Lower lobe of right lung (tissue), 2 donors: ENCODE results near the gene MFAP5. TPM values are rescaled to one million over a fixed set of nuclear protein-coding genes. Genes with fewer than 3 reads are reported as not detected.

Source experiments
- ATAC-seq, 2 donors: fragments of 200-7000 bp; cut with Tn5 transposase; one replicate each; pipeline ENCODE4 v1.9.1; 2020 to 2022; ENCODE audit warnings: mild to moderate bottlenecking in 2 of 2, moderate library complexity in 2 of 2
- DNase-seq: peaks from one replicate; pipeline ENCODE4 v3.0.0-alpha.2; 2020
- H3K27ac ChIP-seq: fragments of 200-600 bp; one replicate; pipeline ENCODE4 v1.8.0; 2022
- H3K27me3 ChIP-seq: fragments of 200-600 bp; one replicate; pipeline ENCODE4 v1.8.0; 2022; ENCODE audit warnings: low read depth
- H3K36me3 ChIP-seq: fragments of 200-600 bp; one replicate; pipeline ENCODE4 v1.8.0; 2022; ENCODE audit warnings: mild to moderate bottlenecking
- H3K4me1 ChIP-seq: fragments of 200-600 bp; one replicate; pipeline ENCODE4 v1.8.0; 2022
- H3K4me3 ChIP-seq: fragments of 200-600 bp; one replicate; pipeline ENCODE4 v1.8.0; 2022; ENCODE audit warnings: mild to moderate bottlenecking
- H3K9me3 ChIP-seq: fragments of 200-600 bp; one replicate; pipeline ENCODE4 v1.8.0; 2022
- intact Hi-C: fragments of 100-400 bp; cut with DNase I; formaldehyde crosslinking; loops from one replicate; pipeline ENCODE4 v1.11.0; 2022
- total RNA-seq: library from RNA; stranded (reverse); fragmentation: NEBNext Ultra II Directional; extraction: Animal tissue kit (Norgen Biotek cat#: 25700); gene quantifications from one replicate; pipeline ENCODE4 v1.2.1, GENCODE V29; 2021
- TF ChIP-seq, protein P1 (sequence below): fragments of 200-600 bp; IDR thresholded peaks from one replicate; pipeline ENCODE4 v1.8.0; 2022; ENCODE audit warnings: antibody characterized with exemption, mild to moderate bottlenecking
- donor health status: DM: no; HTN: yes; CAD: no; lungs with severe emphysema.

Gene MFAP5
- total RNA-seq, 1 donor from 2014 or later = 50.2 TPM

DNA sequence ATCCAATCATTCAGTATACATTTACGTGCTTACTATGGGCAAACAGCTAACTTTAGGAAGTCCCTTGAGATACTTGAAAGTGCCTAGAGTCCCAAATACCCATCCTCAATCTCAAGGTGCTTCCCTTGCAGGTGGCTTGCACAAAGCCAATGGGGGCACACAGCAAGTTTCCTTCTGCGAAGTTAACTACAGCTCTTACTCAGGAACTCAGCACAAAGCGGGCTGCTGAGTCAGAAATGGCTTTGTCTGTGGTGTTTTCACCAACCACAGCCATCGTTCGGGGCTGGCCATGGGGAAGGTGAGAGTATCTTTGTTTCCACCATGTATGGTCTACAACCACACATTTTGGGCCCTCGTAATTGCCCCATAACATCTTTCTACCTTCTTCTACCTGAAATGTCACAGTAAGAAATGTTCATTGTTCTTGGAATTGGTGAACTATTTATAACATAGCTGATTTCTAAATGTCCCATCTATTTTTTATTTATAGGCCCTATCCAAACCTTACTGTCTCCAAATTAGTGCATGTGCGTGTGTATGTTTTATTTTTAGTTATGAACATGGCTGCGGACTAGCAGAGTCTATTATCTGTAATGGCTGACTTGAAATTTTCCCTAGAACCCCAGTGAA lies 13.9 kb downstream of the MFAP5 start:
- H3K27ac ChIP-seq = no peak overlapping the region
- intact Hi-C loops = no loop called here
- no peaks in the 10 kb centered on the region for H3K27me3 ChIP-seq
- DNase-seq = no peak
- TF ChIP-seq, protein P1, sequence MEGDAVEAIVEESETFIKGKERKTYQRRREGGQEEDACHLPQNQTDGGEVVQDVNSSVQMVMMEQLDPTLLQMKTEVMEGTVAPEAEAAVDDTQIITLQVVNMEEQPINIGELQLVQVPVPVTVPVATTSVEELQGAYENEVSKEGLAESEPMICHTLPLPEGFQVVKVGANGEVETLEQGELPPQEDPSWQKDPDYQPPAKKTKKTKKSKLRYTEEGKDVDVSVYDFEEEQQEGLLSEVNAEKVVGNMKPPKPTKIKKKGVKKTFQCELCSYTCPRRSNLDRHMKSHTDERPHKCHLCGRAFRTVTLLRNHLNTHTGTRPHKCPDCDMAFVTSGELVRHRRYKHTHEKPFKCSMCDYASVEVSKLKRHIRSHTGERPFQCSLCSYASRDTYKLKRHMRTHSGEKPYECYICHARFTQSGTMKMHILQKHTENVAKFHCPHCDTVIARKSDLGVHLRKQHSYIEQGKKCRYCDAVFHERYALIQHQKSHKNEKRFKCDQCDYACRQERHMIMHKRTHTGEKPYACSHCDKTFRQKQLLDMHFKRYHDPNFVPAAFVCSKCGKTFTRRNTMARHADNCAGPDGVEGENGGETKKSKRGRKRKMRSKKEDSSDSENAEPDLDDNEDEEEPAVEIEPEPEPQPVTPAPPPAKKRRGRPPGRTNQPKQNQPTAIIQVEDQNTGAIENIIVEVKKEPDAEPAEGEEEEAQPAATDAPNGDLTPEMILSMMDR = no peak
- ATAC-seq = no peak
- no peak overlapping the region for H3K4me3 ChIP-seq
- no peaks in the 10 kb centered on the region for H3K4me1 ChIP-seq
- no peaks in the 10 kb centered on the region for H3K36me3 ChIP-seq
- no peaks in the 10 kb centered on the region for H3K9me3 ChIP-seq

DNA sequence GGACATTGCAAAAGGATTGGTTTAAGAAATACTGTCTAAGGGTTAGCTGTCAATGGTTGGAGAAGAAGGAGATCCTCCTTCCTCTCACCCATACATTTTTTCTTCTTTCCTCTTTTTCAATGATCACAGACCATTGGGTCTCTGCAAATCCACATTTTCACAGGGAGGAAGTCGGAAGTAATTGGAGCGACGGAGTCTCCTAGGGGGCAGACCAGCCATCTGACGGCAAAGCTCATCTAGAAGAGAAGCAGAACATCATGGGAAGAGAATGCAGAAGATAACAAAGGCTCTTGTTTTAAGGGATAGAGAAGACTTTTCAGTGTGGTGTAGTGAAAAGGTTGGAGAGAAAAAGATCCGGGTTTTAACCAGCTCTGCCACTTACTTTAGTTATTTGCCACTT lies 14.7 kb downstream of the MFAP5 start:
- H3K27ac ChIP-seq = no peak overlapping the region
- H3K9me3 ChIP-seq = no peaks in the 10 kb centered on the region
- intact Hi-C loops = no loop called here
- H3K27me3 ChIP-seq = no peaks in the 10 kb centered on the region
- no peak for DNase-seq
- ATAC-seq = no peak
- H3K4me1 ChIP-seq = no peaks in the 10 kb centered on the region
- H3K4me3 ChIP-seq = no peak overlapping the region
- TF ChIP-seq, protein P1 = no peak
- H3K36me3 ChIP-seq = no peaks in the 10 kb centered on the region

DNA sequence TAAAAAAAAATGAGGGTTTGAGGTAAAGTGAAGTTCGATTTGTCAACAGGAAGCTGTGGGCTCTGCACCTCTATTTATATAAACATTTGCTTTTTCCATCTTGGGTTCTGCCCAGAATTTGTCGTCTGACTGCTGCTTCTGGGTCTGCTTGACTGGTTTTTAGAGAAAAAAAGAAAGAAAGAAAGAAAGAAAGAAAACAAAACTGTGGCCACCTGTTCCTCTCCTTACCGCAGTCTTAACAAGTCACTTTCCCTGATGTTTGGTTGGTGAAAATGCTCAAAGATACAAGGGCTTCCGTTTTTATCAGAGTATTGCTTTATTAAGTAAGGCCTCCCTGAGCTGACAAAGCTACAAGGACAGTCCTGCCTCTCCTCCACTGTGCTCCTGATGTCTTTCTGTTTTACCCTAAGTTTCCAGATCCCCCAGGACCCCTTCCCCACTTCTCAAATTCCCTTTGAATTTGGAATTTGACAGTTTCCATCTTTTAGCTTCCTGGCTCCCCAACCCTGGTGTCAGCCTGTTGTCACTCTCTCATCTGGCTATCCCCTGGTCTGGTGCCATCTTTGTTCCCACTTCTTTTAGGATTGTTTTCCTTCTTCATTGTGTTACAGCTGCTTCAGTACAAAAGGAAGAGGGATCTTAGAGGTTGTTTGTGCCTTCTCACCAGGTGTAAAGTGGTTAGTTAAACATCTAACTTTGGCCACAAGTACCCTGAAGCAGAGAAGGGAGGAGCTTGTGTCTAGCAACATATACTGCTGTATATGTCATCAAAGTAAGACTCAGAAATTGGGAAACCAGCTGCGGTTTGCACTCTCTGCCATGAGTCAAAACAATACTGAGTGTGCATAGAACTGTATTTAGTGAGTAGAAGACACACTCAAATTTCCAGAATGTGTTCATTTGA lies 18.0 kb downstream of the MFAP5 start:
- H3K27ac ChIP-seq = no peak overlapping the region
- no peaks in the 10 kb centered on the region for H3K36me3 ChIP-seq
- no peaks in the 10 kb centered on the region for H3K27me3 ChIP-seq
- TF ChIP-seq, protein P1 = no peak
- DNase-seq (no peak), ATAC-seq (peak; percentile 44 to 46)
- H3K4me3 ChIP-seq = no peak overlapping the region
- no peaks in the 10 kb centered on the region for H3K4me1 ChIP-seq
- no peaks in the 10 kb centered on the region for H3K9me3 ChIP-seq
- intact Hi-C loops = no loop called here

GRCh38 chr12:8642775-8643174 lies 19.9 kb downstream of the MFAP5 start:
- TF ChIP-seq, protein P1 = no peak
- H3K4me1 ChIP-seq = no peaks in the 10 kb centered on the region
- H3K4me3 ChIP-seq = no peak overlapping the region
- H3K9me3 ChIP-seq = no peaks in the 10 kb centered on the region
- ATAC-seq (no peak), DNase-seq (no peak)
- H3K27ac ChIP-seq = no peak overlapping the region
- no peaks in the 10 kb centered on the region for H3K27me3 ChIP-seq
- no peaks in the 10 kb centered on the region for H3K36me3 ChIP-seq
- intact Hi-C loops = no loop called here

- intact Hi-C loops = no loop called here
- ATAC-seq (no peak), DNase-seq (no peak)
- TF ChIP-seq, protein P1 = no peak
- Histone ChIP-seq H3K4me1 (no peaks in the 10 kb centered on the region), H3K27me3 (no peaks in the 10 kb centered on the region), H3K4me3 (no peak overlapping the region), H3K9me3 (no peaks in the 10 kb centered on the region), H3K36me3 (no peaks in the 10 kb centered on the region), H3K27ac (no peak overlapping the region)
Observed at GRCh38 chr12:8639936-8640335, 22.7 kb downstream of the MFAP5 start.
